Smooth muscle cell (in vitro differentiated cells): ENCODE results near the gene AGMO. TPM values are rescaled to one million over a fixed set of nuclear protein-coding genes. Genes with fewer than 3 reads are reported as not detected.

Source experiments
- DNase-seq: peaks from one replicate; lab custom pipeline; 2025; ENCODE audit not compliant: unreplicated experiment; lab: John Stamatoyannopoulos, UW
- H2AFZ ChIP-seq: fragments of 200-600 bp; sonication (generic); 2 replicates; pipeline ENCODE4 v1.6.0; 2016; ENCODE audit warnings: antibody characterized with exemption, low read depth, mild to moderate bottlenecking
- H3F3A ChIP-seq: fragments of 200-600 bp; sonication (generic); 2 replicates; pipeline ENCODE4 v1.6.0; 2017; ENCODE audit warnings: antibody characterized with exemption, low read depth
- H3K27ac ChIP-seq: fragments of 200-600 bp; sonication (generic); 2 replicates; pipeline ENCODE4 v1.5.1; 2016; ENCODE audit warnings: low read depth, mild to moderate bottlenecking
- H3K27me3 ChIP-seq: fragments of 200-600 bp; sonication (generic); 2 replicates; pipeline ENCODE4 v1.6.1; 2016; ENCODE audit warnings: low read depth, mild to moderate bottlenecking
- H3K36me3 ChIP-seq: fragments of 200-600 bp; sonication (generic); 2 replicates; pipeline ENCODE4 v1.5.1; 2016; ENCODE audit warnings: low read depth
- H3K4me1 ChIP-seq: fragments of 200-600 bp; sonication (generic); 2 replicates; pipeline ENCODE4 v1.5.1; 2016; ENCODE audit warnings: low read depth
- H3K4me2 ChIP-seq: fragments of 200-600 bp; sonication (generic); 2 replicates; pipeline ENCODE4 v1.6.0; 2016; ENCODE audit warnings: mild to moderate bottlenecking
- H3K4me3 ChIP-seq: fragments of 200-600 bp; sonication (generic); 2 replicates; pipeline ENCODE4 v1.5.1; 2016; ENCODE audit warnings: mild to moderate bottlenecking
- H3K79me2 ChIP-seq: fragments of 200-600 bp; sonication (generic); 2 replicates; pipeline ENCODE4 v1.6.0; 2016; ENCODE audit warnings: low read depth, mild to moderate bottlenecking
- H3K9ac ChIP-seq: fragments of 200-600 bp; sonication (generic); 2 replicates; pipeline ENCODE4 v1.6.0; 2016; ENCODE audit warnings: low read depth
- H3K9me3 ChIP-seq: fragments of 200-600 bp; sonication (generic); replicated peaks from 2 replicates; pipeline ENCODE4 v1.5.1; 2016; ENCODE audit warnings: low read depth
- H4K20me1 ChIP-seq: fragments of 200-600 bp; sonication (generic); 2 replicates; pipeline ENCODE4 v1.6.0; 2016; ENCODE audit warnings: low read depth
- WGBS: methylation state at CpG from one replicate; pipeline ENCODE4 v1.1.7; 2016; ENCODE audit warnings: low lambda C conversion rate; 5-methylcytosine and 5-hydroxymethylcytosine counted together
- polyA plus RNA-seq: library from polyadenylated mRNA; unstranded; fragments of >200 nt; fragmentation: Nextera tagmentation; extraction: Ambion mirVana; gene quantifications from 2 replicates; pipeline ENCODE4 v1.2.1, GENCODE V29; 2016
- total RNA-seq: library from RNA; depleted of rRNA; stranded (reverse); fragments of >200 nt; gene quantifications from 2 replicates; pipeline ENCODE4 v1.2.3, GENCODE V29; 2014
- TF ChIP-seq, protein P1 (sequence below): fragments of 200-600 bp; sonication (generic); IDR thresholded peaks from 2 replicates; pipeline ENCODE4 v1.5.1; 2017; ENCODE audit warnings: borderline replicate concordance, mild to moderate bottlenecking, antibody characterized with exemption; ENCODE audit not compliant: insufficient read depth, poor library complexity, severe bottlenecking

Gene AGMO
- total and polyA plus RNA-seq, 2 experiments from 2014 or later: 0.27 to 0.50 TPM

DNA sequence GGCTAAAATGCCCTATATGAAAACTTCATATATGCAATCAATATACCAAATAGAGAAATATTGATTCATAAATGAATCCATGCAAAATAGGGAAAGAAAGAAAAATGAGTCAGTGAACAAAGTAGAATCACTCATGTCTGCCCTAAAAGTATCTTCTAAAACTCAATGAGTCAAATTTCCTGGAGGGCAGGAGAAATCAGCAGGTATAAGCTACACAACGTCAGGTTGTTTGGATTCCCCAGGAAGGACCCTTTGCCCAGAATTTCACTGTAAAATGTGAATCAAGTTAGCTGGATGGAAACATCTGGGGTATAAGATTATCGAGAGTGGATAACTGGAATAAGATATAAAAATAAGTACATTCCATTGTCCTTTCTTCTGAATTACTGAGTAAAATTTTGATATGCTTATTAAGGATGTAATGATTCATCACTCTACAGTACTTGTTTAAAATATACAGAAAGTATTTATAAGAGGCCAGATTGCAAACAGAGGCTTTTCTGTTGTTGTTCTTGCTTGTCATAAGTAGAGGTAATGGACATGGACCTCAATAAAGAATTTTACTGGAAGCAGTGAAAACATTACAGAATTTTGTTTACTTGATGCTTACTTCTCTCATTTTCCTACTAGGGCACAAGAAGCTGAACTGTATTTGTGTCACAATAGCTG lies 99.0 kb downstream of the AGMO start:
- Histone ChIP-seq H3K4me2 (no peak overlapping the region), H3K9me3 (no peaks in the 10 kb centered on the region), H3F3A (no peaks in the 10 kb centered on the region), H3K4me1 (peaks cover 6% of the 10 kb centered on the region), H3K9ac (no peak overlapping the region), H3K27me3 (no peaks in the 10 kb centered on the region), H2AFZ (no peak overlapping the region), H4K20me1 (no peaks in the 10 kb centered on the region), H3K4me3 (no peak overlapping the region), H3K36me3 (no peaks in the 10 kb centered on the region), H3K27ac (no peak overlapping the region), H3K79me2 (no peaks in the 10 kb centered on the region)
- TF ChIP-seq, protein P1, sequence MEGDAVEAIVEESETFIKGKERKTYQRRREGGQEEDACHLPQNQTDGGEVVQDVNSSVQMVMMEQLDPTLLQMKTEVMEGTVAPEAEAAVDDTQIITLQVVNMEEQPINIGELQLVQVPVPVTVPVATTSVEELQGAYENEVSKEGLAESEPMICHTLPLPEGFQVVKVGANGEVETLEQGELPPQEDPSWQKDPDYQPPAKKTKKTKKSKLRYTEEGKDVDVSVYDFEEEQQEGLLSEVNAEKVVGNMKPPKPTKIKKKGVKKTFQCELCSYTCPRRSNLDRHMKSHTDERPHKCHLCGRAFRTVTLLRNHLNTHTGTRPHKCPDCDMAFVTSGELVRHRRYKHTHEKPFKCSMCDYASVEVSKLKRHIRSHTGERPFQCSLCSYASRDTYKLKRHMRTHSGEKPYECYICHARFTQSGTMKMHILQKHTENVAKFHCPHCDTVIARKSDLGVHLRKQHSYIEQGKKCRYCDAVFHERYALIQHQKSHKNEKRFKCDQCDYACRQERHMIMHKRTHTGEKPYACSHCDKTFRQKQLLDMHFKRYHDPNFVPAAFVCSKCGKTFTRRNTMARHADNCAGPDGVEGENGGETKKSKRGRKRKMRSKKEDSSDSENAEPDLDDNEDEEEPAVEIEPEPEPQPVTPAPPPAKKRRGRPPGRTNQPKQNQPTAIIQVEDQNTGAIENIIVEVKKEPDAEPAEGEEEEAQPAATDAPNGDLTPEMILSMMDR: no peak
- DNase-seq: no peak
- 87% methylated on average over 2 of the region's 2 CpGs for WGBS

DNA sequence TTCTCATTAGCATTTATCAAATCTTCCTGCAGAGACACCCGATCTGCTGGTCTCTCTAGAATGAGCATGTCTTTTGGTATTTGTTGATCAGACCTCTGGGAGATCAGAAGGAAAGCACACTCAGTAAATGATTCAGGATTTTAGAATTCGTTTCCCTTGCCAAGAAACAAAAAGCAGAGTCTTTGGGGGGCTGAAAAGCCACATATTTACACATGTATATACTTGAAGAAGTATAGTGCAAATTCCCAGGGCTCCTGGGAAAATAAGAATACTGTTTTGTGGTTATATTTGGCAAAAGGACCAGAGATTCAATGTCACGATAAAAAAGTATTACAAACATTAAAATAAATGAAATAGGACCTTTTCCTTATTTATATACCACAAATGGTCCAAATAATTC lies 100.2 kb downstream of the AGMO start:
- peak overlapping the region; percentile 64 for H3K4me2 ChIP-seq
- H3K9me3 ChIP-seq: no peaks in the 10 kb centered on the region
- H3K79me2 ChIP-seq: no peaks in the 10 kb centered on the region
- no peaks in the 10 kb centered on the region for H4K20me1 ChIP-seq
- H3K9ac ChIP-seq: no peak overlapping the region
- TF ChIP-seq, protein P1: no peak
- H3K4me1 ChIP-seq: peaks cover 6% of the 10 kb centered on the region
- no peak overlapping the region for H3K4me3 ChIP-seq
- WGBS: 25% methylated on average over 3 of the region's 3 CpGs
- peak overlapping the region; percentile 49 for H3K27ac ChIP-seq
- DNase-seq: no peak
- H3K27me3 ChIP-seq: no peaks in the 10 kb centered on the region
- no peak overlapping the region for H2AFZ ChIP-seq
- no peaks in the 10 kb centered on the region for H3F3A ChIP-seq
- H3K36me3 ChIP-seq: no peaks in the 10 kb centered on the region

DNA sequence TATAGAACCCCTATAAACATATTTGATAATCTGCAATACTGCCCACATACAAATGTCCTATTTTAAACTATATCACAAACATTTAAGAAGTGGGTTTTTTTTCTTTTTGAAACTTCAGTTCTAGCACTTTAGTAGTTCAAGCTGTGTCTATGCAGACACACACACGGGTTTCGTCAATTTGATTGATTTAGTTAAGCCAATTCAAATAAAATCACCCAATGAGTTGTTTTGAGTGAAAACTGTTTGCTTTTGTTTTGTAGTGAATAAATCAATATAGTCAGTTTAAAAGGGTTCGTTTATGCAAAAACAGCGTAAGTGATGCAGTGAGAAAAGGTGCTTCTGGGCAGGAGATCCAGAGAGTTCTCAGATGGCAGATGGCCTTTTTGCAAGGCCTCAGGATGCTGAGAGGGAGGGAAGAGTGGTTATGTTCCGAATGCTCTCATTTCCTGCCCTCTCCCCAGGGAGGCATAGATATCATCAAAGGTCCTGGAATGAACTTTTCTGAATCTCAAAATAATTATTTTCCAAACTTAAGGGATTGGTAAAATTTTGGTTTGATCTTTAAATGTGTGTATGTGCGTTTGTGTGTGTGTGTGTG lies 102.7 kb downstream of the AGMO start:
- 72% methylated on average over 6 of the region's 6 CpGs for WGBS

More for the DNA sequence above, 102.7 kb downstream of the AGMO start:
- Histone ChIP-seq H3K4me2 (no peak overlapping the region), H3K9ac (no peak overlapping the region), H2AFZ (no peak overlapping the region), H3K9me3 (no peaks in the 10 kb centered on the region), H3K27ac (no peak overlapping the region), H3K4me1 (peaks cover 6% of the 10 kb centered on the region), H3F3A (no peaks in the 10 kb centered on the region), H3K4me3 (no peak overlapping the region), H3K27me3 (no peaks in the 10 kb centered on the region), H3K36me3 (no peaks in the 10 kb centered on the region), H3K79me2 (no peaks in the 10 kb centered on the region), H4K20me1 (no peaks in the 10 kb centered on the region)
- TF ChIP-seq, protein P1: no peak
- DNase-seq: no peak
